ENCODE measurements around the gene IFNGR2.
"Not testable (repeated sequence)": the region's sequence is repeated elsewhere in the genome, so short reads cannot be mapped to it uniquely, and the experiment has no call there.

IFNGR2 gene

GRCh38 chr21:33443194-33443593, 40.0 kb downstream of the IFNGR2 start:
- no peak for DNase-seq

- no peak for DNase-seq
Measured at GRCh38 chr21:33444499-33444898, 41.3 kb downstream of the IFNGR2 start.

- not testable (repeated sequence) for DNase-seq
Measured at GRCh38 chr21:33446620-33447019, 43.4 kb downstream of the IFNGR2 start.

GRCh38 chr21:33449616-33450015, 46.4 kb downstream of the IFNGR2 start:
- DNase-seq = no peak

- no peak for DNase-seq
Measured at GRCh38 chr21:33451634-33452071, 48.4 kb downstream of the IFNGR2 start.

- DNase-seq = no peak
Measured at GRCh38 chr21:33452362-33452761, 49.1 kb downstream of the IFNGR2 start.

- no peak for DNase-seq
Measured at GRCh38 chr21:33455686-33456446, 52.7 kb downstream of the IFNGR2 start.

- no peak for DNase-seq
Measured at GRCh38 chr21:33458861-33459260, 55.6 kb downstream of the IFNGR2 start.

GRCh38 chr21:33461538-33462250, 58.5 kb downstream of the IFNGR2 start:
- no peak for DNase-seq

- not testable (repeated sequence) for DNase-seq
Measured at GRCh38 chr21:33469183-33469582, 66.0 kb downstream of the IFNGR2 start.

GRCh38 chr21:33470701-33471100, 67.5 kb downstream of the IFNGR2 start:
- no peak for DNase-seq

GRCh38 chr21:33473344-33473743, 70.1 kb downstream of the IFNGR2 start:
- DNase-seq = no peak

- no peak for DNase-seq
Measured at GRCh38 chr21:33477066-33477465, 73.9 kb downstream of the IFNGR2 start.

- no peak for DNase-seq
Measured at GRCh38 chr21:33478182-33478581, 75.0 kb downstream of the IFNGR2 start.

GRCh38 chr21:33478935-33479678, 75.9 kb downstream of the IFNGR2 start:
- peak; percentile 36 to 55 for DNase-seq

- DNase-seq = peak; percentile 96 to 97
Measured at GRCh38 chr21:33479679-33480480, 76.7 kb downstream of the IFNGR2 start, which contains the start of gene TMEM50B. Gene TMEM50B, minus strand, starts transcription at chr21:33479974. Its CDS starts 11,089 bp downstream, at chr21:33468885.

GRCh38 chr21:33480481-33481103, 77.4 kb downstream of the IFNGR2 start:
- no peak for DNase-seq

- no peak for DNase-seq
Measured at GRCh38 chr21:33481314-33481943, 78.2 kb downstream of the IFNGR2 start.

All from CD4-positive, alpha-beta T cell treated with Interleukin-4 for 1 hour (primary cell).